HCT116 (cell line): ENCODE data around the gene XK. TPM values are rescaled to one million over a fixed set of nuclear protein-coding genes. Genes with fewer than 3 reads are reported as not detected.

Experiments
- ATAC-seq: fragments of 200-7000 bp; cut with Tn5 transposase; 2 replicates; pipeline ENCODE4 v1.9.1; 2020; ENCODE audit warnings: mild to moderate bottlenecking, moderate library complexity
- BruUV-seq: library from RNA; stranded (reverse); fragments of 400-500 nt; replicated peaks from 2 replicates; lab custom pipeline; 2021; lab: Mats Ljungman, UMichigan
- CTCF ChIA-PET: fragments of 300-600 bp; sonication (Branson Sonifier 250); formaldehyde crosslinking; loops from one replicate; lab custom pipeline; 2021; ENCODE audit warnings: antibody characterized with exemption; lab: Charles Lee
- POLR2A ChIA-PET: fragments of 300-600, 350-600 bp; sonication (Branson Sonifier 250); formaldehyde crosslinking; loops from one replicate; lab custom pipeline; 2021; ENCODE audit warnings: antibody characterized with exemption; lab: Charles Lee
- RAD21 ChIA-PET, 2 experiments: fragments of 300-600 bp; sonication (Branson Sonifier 250); formaldehyde crosslinking; loops; one replicate each; lab custom pipeline; 2023; ENCODE audit warnings: low total read pairs in 2 of 2; ENCODE audit not compliant: uncharacterized antibody in 2 of 2, unreplicated experiment in 2 of 2, low non-redundant PET in 1 of 2; lab: Charles Lee
- DNase-seq: peaks from one replicate; pipeline ENCODE4 v3.0.0-alpha.2; 2010; ENCODE audit warnings: low read depth, low spot score
- H2AFZ ChIP-seq: fragments of 200-600 bp; shearing (Covaris generic), sonication (generic); 2 replicates; pipeline ENCODE4 v1.6.1; 2017; ENCODE audit warnings: low read depth, mixed run types, mixed read lengths, antibody characterized with exemption, low read length; ENCODE audit not compliant: poor library complexity, severe bottlenecking
- H3K27ac ChIP-seq: 2 replicates; pipeline ENCODE4 v1.5.1; 2012; ENCODE audit warnings: low read depth, low read length
- H3K27me3 ChIP-seq: fragments of 200-600 bp; sonication (generic); 2 replicates; pipeline ENCODE4 v1.6.1; 2016; ENCODE audit warnings: mixed run types, low read length, mixed read lengths; ENCODE audit not compliant: insufficient read depth
- H3K36me3 ChIP-seq, 2 experiments: fragments of 200-500 bp in 1 of 2; fragments of 200-600 bp in 1 of 2; sonication (Bioruptor generic) in 1 of 2; sonication (generic) in 1 of 2; 2 replicates each; pipeline versions ENCODE4 v1.5.1 to v1.6.1; 2014 to 2016; ENCODE audit warnings: low read length in 2 of 2, inconsistent platforms in 1 of 2, mixed read lengths in 1 of 2, mixed run types in 1 of 2; ENCODE audit not compliant: insufficient read depth in 2 of 2, control insufficient read depth in 1 of 2
- H3K4me1 ChIP-seq, 2 experiments: fragments of 200-600 bp in 1 of 2; sonication (generic) in 1 of 2; 2 replicates each; pipeline versions ENCODE4 v1.5.1 to v1.6.1; 2012 to 2017; ENCODE audit warnings: low read length in 2 of 2, inconsistent platforms in 1 of 2, mild to moderate bottlenecking in 1 of 2, mixed read lengths in 1 of 2, mixed run types in 1 of 2, moderate library complexity in 1 of 2; ENCODE audit not compliant: insufficient read depth in 2 of 2, control insufficient read depth in 1 of 2
- H3K4me2 ChIP-seq: fragments of 200-600 bp; sonication (generic); 2 replicates; pipeline ENCODE4 v1.6.1; 2017; ENCODE audit warnings: mixed run types, low read length, mixed read lengths
- H3K4me3 ChIP-seq, 2 experiments: fragments of 200-600 bp in 1 of 2; sonication (generic) in 1 of 2; replicated peaks in 1 of 2; 2 replicates each; pipeline ENCODE4 v1.5.1; 2011 to 2016; ENCODE audit warnings: low read length in 2 of 2, control low read depth in 1 of 2, low read depth in 1 of 2, mild to moderate bottlenecking in 1 of 2, mixed read lengths in 1 of 2, mixed run types in 1 of 2
- H3K79me2 ChIP-seq: fragments of 200-600 bp; sonication (generic); 2 replicates; pipeline ENCODE4 v1.6.1; 2017; ENCODE audit warnings: mild to moderate bottlenecking, mixed run types, low read length, moderate library complexity, mixed read lengths; ENCODE audit not compliant: insufficient read depth
- H3K9ac ChIP-seq: fragments of 200-600 bp; sonication (generic); 2 replicates; pipeline ENCODE4 v1.6.1; 2016; ENCODE audit warnings: low read length, mixed read lengths
- H3K9me2 ChIP-seq: fragments of 200-600 bp; sonication (generic), shearing (Covaris generic); 2 replicates; pipeline ENCODE4 v1.6.1; 2017; ENCODE audit warnings: mixed run types, mild to moderate bottlenecking, moderate library complexity; ENCODE audit not compliant: insufficient read depth
- H3K9me3 ChIP-seq, 2 experiments: fragments of 200-500 bp in 1 of 2; fragments of 200-600 bp in 1 of 2; sonication (Bioruptor generic) in 1 of 2; sonication (generic) in 1 of 2; 2 replicates each; pipeline ENCODE4 v1.6.1; 2014 to 2017; ENCODE audit warnings: low read length in 2 of 2, mixed read lengths in 2 of 2, inconsistent platforms in 1 of 2, low read depth in 1 of 2, mild to moderate bottlenecking in 1 of 2, mixed run types in 1 of 2, moderate library complexity in 1 of 2; ENCODE audit not compliant: control insufficient read depth in 1 of 2, insufficient read depth in 1 of 2
- H4K20me1 ChIP-seq: fragments of 200-600 bp; sonication (generic), shearing (Covaris generic); 2 replicates; pipeline ENCODE4 v1.6.1; 2017; ENCODE audit warnings: mixed run types, mild to moderate bottlenecking, moderate library complexity; ENCODE audit not compliant: insufficient read depth
- EGR1 ChIP-seq: IDR thresholded peaks from 2 replicates; pipeline ENCODE4 v1.6.1; 2012; ENCODE audit warnings: low read depth
- ELF1 ChIP-seq: IDR thresholded peaks from 2 replicates; pipeline ENCODE4 v1.6.1; 2012; ENCODE audit warnings: low read depth, borderline replicate concordance
- EZH2 ChIP-seq: fragments of 200-600 bp; sonication (generic); IDR thresholded peaks from 2 replicates; pipeline ENCODE4 v1.6.1; 2017; ENCODE audit warnings: antibody characterized with exemption, mixed run types
- EZH2phosphoT487 ChIP-seq: fragments of 200-600 bp; IDR thresholded peaks from 2 replicates; pipeline ENCODE4 v1.6.1; 2018; ENCODE audit warnings: antibody characterized with exemption, borderline replicate concordance
- FOSL1 ChIP-seq: IDR thresholded peaks from 2 replicates; pipeline ENCODE4 v1.6.1; 2012; ENCODE audit warnings: low read depth
- POLR2A ChIP-seq: IDR thresholded peaks from 2 replicates; pipeline ENCODE4 v1.7.0; 2011; ENCODE audit warnings: borderline replicate concordance; ENCODE audit not compliant: insufficient read depth, insufficient read length; ENCODE audit errors: extremely low read depth
- RAD21 ChIP-seq: IDR thresholded peaks from 2 replicates; pipeline ENCODE4 v1.6.1; 2012; ENCODE audit warnings: low read depth, mild to moderate bottlenecking
- SIN3A ChIP-seq: IDR thresholded peaks from 2 replicates; pipeline ENCODE4 v1.6.1; 2012; ENCODE audit warnings: low read depth
- SP1 ChIP-seq: IDR thresholded peaks from 2 replicates; pipeline ENCODE4 v1.6.1; 2012; ENCODE audit warnings: low read depth
- SRF ChIP-seq: IDR thresholded peaks from 2 replicates; pipeline ENCODE4 v1.6.1; 2012; ENCODE audit warnings: low read depth
- TCF7L2 ChIP-seq: IDR thresholded peaks from 2 replicates; pipeline ENCODE4 v1.7.0; 2011; ENCODE audit warnings: borderline replicate concordance, inconsistent platforms; ENCODE audit not compliant: insufficient read depth, insufficient read length; ENCODE audit errors: extremely low read depth
- YY1 ChIP-seq: IDR thresholded peaks from 2 replicates; pipeline ENCODE4 v1.6.1; 2011; ENCODE audit warnings: low read length, low read depth, moderate library complexity, mild to moderate bottlenecking; ENCODE audit not compliant: insufficient replicate concordance; ENCODE audit errors: extremely low read depth
- ZFX ChIP-seq: fragments of 450-650 bp; IDR thresholded peaks from 2 replicates; pipeline ENCODE4 v1.6.1; 2017
- ZNF274 ChIP-seq: fragments of 200-500 bp; sonication (Bioruptor generic); IDR thresholded peaks from 2 replicates; pipeline ENCODE4 v1.6.1; 2014; ENCODE audit warnings: mild to moderate bottlenecking, low read depth, low read length, inconsistent platforms
- intact Hi-C: fragments of 100-400 bp; cut with micrococcal nuclease; formaldehyde crosslinking; loops from 2 replicates; pipeline ENCODE4 v1.10.0; 2022
- total RNA-seq: library from RNA; stranded (reverse); gene quantifications from one replicate; pipeline ENCODE4 v1.2.1, GENCODE V29; 2021; ENCODE audit not compliant: unreplicated experiment
- TF ChIP-seq, protein P1 (sequence below): IDR thresholded peaks from 2 replicates; pipeline ENCODE4 v1.6.1; 2012
- TF ChIP-seq, protein P2 (sequence below): IDR thresholded peaks from 2 replicates; pipeline ENCODE4 v1.6.1; 2012

Gene XK
- total RNA-seq, 1 experiment from 2014 or later: 2.6 TPM

DNA sequence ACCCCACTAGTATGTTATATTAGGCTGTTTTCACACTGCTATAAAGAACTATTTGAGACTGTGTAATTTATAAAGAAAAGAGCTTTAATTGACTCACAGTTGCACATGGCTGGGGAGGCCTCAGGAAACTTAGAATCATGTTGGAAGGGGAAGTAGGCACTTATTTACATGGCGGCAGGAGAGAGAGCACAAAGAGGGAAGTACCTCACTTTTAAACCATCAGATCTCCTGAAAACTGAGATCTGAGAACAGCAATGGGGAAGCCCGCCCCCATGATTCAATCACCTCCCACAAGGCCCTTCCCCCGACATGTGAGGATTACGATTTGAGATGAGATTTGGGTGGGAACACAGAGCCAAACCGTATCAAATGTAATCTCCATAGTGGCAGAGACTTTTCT, 45.4 kb upstream of the XK start:
- H3K9me2 ChIP-seq: no peaks in the 10 kb centered on the region
- H2AFZ ChIP-seq: no peak overlapping the region
- H3K36me3 ChIP-seq: no peaks in the 10 kb centered on the region
- peaks cover 2 to 14% of the 10 kb centered on the region in 2 experiments; a peak in 3 of 4 replicates for H3K4me1 ChIP-seq
- no TSS peak for BruUV-seq
- ATAC-seq (no peak), DNase-seq (no peak)
- H3K27me3 ChIP-seq: no peaks in the 10 kb centered on the region
- no peak overlapping the region for H3K4me3 ChIP-seq
- POLR2A ChIA-PET: no interaction called here
- TF ChIP-seq ELF1 (no peak), ZFX (no peak), TCF7L2 (no peak), SIN3A (no peak), POLR2A (no peak), EZH2phosphoT487 (no peak), ZNF274 (no peak), EZH2 (no peak), SP1 (no peak), EGR1 (no peak), FOSL1 (no peak), YY1 (no peak), SRF (no peak), RAD21 (no peak)
- TF ChIP-seq, protein P1, sequence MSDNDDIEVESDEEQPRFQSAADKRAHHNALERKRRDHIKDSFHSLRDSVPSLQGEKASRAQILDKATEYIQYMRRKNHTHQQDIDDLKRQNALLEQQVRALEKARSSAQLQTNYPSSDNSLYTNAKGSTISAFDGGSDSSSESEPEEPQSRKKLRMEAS: no peak
- TF ChIP-seq, protein P2, sequence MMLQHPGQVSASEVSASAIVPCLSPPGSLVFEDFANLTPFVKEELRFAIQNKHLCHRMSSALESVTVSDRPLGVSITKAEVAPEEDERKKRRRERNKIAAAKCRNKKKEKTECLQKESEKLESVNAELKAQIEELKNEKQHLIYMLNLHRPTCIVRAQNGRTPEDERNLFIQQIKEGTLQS: no peak
- CTCF ChIA-PET: no interaction called here
- RAD21 ChIA-PET: no interaction called here
- intact Hi-C loops: no loop called here
- H3K9me3 ChIP-seq: no peaks in the 10 kb centered on the region
- H3K4me2 ChIP-seq: no peak overlapping the region
- H3K9ac ChIP-seq: no peak overlapping the region
- no peak overlapping the region for H3K27ac ChIP-seq
- no peaks in the 10 kb centered on the region for H3K79me2 ChIP-seq
- no peaks in the 10 kb centered on the region for H4K20me1 ChIP-seq
